ENCODE measurements around the gene PLA2G2F.

The PLA2G2F gene

DNA sequence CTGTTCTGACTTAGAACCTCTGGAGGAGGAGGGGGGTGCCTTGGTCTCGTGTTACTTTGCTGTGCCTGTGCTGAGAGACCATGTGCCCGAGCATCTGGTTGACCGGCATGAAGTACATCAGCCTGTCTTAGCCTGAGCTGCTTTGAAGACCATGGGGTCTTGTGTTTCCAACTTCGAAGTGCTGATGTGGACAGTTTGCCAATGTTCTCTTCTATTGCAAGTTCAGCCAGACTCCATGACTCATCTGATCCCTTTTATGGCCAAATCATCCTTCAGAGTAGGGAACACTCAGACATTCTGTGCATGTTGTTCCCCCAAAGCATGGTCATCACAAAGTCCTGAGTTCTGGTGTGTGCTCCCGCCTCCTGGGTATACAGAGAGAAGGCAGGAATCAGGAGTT, 53.2 kb downstream of the PLA2G2F start:
- DNase-seq: no peak

DNA sequence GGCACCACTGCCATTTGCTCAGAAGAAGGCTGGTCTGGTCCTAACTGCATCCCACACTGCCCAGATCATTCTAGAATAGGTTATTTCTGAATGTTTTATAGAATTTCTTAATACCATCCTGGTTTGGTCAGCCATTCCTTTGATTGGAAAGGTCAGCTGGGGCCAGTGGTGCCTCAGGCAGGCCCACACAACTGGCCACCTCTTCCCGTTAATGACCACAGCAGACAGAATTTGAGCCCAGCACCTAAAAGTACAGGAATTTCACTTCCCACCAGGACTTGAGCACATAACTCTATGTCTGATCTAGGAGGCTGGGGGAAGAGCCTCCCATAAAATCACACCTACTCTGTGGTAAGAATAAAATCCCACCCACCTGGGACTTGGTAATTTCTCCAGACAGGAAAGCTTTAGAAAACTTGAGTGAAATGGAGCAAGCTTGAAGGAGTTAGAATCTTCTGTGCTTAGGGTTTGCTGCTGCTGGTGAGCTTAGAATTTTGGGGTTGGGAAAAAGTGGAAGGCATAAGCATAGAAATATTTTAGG, 53.8 kb downstream of the PLA2G2F start:
- DNase-seq: no peak

DNA sequence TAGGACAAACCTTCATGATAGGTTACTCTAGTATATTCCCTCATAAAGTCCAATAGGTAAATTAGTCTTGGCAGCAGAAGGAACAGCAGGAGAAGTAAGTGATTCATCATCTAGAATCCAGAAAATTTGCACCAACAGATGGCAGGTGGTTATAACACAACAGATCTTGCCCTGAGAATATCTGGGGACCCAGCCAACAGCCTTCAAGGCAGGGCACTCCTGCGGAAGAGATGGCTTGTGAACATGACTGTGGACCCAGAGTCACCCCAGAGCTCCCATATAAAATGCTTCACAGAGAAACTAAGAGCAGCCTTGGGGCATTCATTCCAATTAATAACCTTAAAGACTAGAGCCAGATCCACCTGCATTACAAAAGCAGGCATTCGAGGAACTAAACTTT, 55.1 kb downstream of the PLA2G2F start:
- DNase-seq: no peak

DNA sequence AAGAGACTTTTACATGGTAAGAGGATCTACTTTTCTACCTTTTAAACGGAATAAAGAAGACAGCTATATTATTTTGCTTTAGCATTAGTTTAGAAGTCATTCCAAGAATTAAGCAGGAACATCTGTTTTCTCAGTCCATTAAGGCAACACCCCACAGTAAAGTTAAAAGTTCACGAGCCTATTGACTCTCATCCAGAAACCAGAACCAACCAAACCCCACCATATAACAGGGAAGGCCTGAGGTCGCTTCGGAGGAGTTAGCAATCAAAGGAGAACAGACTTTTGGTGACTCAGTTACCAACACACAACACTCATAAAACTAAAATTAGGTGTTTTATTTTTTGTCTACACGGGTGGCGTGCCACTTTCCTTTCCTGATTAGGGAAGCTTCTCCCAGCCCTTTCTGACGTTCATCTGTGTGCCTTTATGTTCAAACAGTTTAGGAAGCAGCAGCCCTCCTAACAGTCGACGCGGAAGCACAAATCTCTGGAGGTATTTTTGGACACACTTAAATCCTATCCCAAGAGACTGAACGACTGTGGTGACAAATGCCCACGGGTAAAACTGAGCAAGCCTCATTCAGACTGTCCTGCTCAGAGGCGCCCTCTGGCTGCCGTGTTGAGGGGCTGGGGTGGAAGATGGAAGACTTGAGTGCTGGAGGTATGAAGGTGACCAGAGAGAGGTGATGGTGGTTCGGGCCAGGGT, 55.8 kb downstream of the PLA2G2F start:
- DNase-seq: peak; percentile 74 to 79

DNA sequence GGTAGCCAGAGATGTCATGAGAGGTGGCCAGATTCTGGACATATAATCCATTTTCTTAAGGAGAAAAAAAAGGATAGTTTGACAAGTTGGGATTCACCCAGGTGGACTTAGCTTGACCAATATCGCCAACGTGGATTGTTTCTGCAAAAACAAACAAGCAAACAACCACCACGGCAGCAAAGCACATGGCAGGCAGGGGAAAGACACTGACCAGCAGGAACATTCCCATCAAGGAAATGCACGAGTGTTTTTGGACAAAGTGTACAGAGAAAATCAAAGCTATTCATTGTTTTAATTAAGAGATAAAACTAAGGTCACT, 56.3 kb downstream of the PLA2G2F start:
- no peak for DNase-seq

DNA sequence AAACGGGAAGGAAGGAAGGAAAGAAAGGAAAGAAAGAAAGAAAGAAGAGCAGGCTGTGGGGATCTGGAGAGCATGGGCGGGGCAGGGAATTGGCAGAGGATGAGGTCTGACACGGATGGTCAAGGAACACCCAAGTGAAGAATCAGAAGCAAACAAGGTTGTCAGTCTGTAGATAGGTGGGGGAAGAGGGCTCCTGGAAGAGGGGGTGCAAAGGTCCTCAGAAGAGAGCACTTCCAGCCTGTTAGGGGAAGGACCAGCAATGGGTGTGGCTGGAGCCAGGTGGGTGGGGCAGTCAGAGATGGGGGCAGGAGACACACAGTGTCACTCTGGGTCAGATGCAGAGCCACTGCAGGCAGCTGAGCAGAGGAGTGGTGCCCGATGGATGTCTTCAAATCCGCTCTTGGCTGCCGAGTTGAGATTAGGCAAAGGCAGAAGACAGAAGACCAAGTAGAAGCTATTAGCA, 58.2 kb downstream of the PLA2G2F start:
- DNase-seq: no peak

DNA sequence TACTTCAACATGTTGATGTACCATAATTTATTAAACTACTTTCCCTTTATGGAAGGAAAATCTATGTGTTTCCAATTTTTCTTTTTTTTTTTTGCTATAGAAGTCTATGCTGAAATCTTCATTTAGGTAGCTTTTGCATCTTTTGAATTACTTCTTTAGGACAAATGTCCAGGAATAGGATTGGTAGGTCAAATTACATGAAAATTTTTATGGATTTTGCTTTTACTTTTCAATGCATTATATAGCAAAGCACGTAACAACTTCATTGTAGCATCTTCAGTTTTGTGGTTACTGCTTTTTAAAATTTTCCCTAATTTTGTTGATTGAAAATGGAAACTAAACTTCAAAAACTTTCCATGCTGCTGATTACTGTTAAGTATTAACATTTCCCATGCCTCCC, 59.2 kb downstream of the PLA2G2F start:
- DNase-seq: no peak

DNA sequence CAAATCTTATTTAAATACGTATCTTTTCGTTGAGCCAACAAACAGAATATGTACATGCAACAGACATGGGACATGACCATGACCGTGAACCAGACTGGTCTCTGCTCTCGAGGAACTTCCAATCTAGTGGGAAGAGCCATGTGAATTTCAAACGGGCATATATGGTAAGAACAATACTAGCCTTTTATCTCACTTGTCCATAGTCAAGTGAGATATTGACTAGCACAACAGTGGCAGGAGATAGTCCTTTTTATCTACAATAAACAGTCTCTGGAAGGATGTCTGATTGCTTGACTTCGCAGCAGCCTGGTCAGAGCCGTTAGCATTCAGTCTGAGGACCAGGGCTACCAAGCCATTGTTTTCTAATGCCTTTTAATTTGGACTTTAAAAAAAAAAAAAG, 59.8 kb downstream of the PLA2G2F start:
- no peak for DNase-seq

DNA sequence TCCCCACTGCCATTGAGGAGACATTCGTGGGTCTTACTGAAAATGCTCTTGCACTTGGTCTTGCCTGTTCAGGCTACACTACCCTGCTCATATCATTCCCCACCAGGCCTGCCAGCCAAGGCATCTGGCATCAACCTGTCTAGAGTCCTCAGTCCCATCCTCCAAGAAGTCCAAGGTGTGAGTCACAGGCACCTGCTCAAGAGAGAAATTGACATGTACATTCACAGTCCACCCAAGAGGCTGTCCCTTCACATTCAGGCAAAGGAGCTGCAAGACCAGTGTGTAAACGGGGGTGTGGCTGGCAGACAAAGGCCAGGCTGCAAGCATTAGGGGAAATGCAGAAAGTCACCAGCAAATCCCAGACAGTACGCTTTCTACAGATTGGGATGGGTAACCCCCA, 60.3 kb downstream of the PLA2G2F start:
- DNase-seq: no peak

DNA sequence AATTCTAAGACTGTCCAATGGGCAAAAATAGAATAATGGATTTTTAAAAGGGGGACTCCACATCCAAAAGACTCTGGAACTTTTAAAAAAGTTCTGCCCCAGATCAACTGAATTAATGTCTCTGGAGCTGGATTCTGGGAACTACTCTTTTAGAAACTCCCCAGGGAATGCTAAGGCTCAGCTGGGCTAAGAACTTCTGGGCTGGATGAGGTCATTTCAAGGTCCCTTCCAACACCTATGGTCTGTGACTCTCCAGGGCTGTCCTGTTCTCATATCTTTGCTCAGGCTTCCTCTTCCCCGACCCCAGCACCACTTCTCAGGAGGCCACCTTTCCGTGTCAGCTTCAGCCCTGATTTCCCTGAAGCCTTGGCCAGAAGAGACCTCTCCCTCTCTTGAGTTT, 60.7 kb downstream of the PLA2G2F start:
- no peak for DNase-seq

Data from activated CD4-positive, alpha-beta T cell treated with anti-CD3 and anti-CD28 coated beads, Interleukin-2, amount 50 U/mL, for 4 hours (primary cell).